Fibroblast of mammary gland (primary cell): ENCODE measurements around the gene SRGAP3.
A peak's percentile ranks its signal among the peaks of the same experiment; 100 is the strongest.

Experiments
- DNase-seq: peaks from one replicate; pipeline ENCODE4 v3.0.0-alpha.2; 2010; ENCODE audit warnings: low read depth
- H3K4me3 ChIP-seq: 2 replicates; pipeline ENCODE4 v1.5.1; 2011; ENCODE audit warnings: low read depth, mild to moderate bottlenecking, low read length, moderate library complexity; ENCODE audit not compliant: control insufficient read depth
- CTCF ChIP-seq: conservative IDR thresholded peaks from 2 replicates; pipeline ENCODE4 v1.5.1; 2011; ENCODE audit warnings: low read depth, low read length, inconsistent platforms; ENCODE audit not compliant: control insufficient read depth, insufficient read depth

The SRGAP3 gene

GRCh38 chr3:8937064-8938020 is 312.1 kb downstream of the SRGAP3 start:
- no peak for TF ChIP-seq CTCF
- peak; percentile 74 for DNase-seq
- H3K4me3 ChIP-seq = no peak overlapping the region

GRCh38 chr3:8932507-8932906 is 316.9 kb downstream of the SRGAP3 start:
- no peak for TF ChIP-seq CTCF
- H3K4me3 ChIP-seq = no peak overlapping the region
- no peak for DNase-seq

- DNase-seq = no peak
- H3K4me3 ChIP-seq = no peak overlapping the region
- TF ChIP-seq CTCF = no peak
These were observed 318.1 kb downstream of the SRGAP3 start for GRCh38 chr3:8931342-8931741.
